Glomerular visceral epithelial cell (primary cell): ENCODE data around the gene CTNNBL1.
A peak's percentile ranks its signal among the peaks of the same experiment; 100 is the strongest.
"Not testable (repeated sequence)": the region's sequence is repeated elsewhere in the genome, so short reads cannot be mapped to it uniquely, and the experiment has no call there.

Source experiments
- DNase-seq: peaks from one replicate; pipeline ENCODE4 v3.0.0-alpha.2; 2016; ENCODE audit errors: extremely low spot score

The CTNNBL1 gene, protein sequence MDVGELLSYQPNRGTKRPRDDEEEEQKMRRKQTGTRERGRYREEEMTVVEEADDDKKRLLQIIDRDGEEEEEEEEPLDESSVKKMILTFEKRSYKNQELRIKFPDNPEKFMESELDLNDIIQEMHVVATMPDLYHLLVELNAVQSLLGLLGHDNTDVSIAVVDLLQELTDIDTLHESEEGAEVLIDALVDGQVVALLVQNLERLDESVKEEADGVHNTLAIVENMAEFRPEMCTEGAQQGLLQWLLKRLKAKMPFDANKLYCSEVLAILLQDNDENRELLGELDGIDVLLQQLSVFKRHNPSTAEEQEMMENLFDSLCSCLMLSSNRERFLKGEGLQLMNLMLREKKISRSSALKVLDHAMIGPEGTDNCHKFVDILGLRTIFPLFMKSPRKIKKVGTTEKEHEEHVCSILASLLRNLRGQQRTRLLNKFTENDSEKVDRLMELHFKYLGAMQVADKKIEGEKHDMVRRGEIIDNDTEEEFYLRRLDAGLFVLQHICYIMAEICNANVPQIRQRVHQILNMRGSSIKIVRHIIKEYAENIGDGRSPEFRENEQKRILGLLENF

DNA sequence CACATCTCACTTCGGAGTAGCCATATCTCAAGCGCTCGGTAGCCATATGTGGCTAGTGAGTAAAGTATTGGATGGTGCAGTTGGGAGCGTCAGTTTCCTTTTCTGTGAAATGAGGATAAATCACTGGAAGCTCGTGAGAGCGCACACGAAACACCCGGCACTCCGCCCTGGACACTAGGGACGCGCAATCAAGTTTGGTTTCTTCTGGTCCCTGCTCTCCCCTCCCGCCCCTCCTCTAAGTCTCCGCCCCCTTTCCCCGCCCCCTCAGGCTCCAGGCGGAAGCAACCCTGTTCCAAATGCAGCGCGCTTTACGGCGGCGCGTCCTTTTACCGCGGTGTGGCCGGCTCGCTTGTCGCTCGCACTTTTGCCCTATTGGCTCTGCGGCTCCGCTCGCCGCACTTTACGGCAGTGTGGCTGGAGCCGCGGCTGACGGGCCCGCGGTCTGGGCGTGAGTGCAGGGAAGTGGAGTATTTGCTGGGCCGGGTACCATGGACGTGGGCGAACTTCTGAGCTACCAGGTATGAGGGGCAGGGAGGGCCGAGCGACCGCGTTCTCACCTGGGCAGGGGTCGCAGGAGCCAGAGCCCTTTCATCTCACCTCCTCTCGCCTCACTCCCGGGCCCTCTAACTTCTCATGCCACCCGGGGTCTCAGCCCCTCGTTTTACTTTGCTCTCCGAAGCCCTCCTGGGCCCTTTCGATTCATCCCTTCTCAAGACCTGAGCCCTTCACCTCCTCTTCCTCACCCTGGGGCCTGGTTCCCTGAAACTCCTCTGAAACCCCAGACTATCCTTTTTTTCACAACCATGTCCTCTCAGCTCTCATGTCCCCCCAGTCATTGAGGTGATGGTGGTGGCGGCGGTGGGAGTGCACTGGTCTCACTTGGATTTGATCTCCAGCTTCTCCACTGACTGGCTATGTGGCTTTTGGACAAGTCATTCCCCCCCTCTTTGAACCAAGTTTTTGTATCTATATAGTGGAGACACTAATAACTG, at the start of gene CTNNBL1:
Gene CTNNBL1, plus strand, starts transcription at position 396 of the 992 bp plus-strand sequence. Its CDS starts 93 bp downstream, at position 489.
- peak; percentile 99 for DNase-seq

DNA sequence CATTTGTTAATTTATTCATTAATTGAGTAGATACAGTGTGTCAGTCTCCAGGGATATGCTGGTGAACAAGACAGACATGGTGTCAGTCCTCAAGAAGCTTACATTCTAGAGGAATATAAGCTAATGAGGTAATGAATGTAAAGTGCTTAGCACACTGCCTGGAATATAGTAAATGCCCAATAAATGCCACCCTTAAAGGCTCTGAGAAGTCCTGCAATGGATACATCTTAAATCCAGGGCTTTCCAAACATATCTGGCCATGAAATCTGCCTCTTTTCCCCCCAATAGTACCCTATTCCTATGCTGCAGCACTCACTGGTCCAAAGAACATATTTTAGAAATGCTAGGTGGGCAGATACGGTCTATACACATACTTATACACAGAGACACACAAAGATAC, 49.2 kb upstream of the CTNNBL1 start:
- no peak for DNase-seq

DNA sequence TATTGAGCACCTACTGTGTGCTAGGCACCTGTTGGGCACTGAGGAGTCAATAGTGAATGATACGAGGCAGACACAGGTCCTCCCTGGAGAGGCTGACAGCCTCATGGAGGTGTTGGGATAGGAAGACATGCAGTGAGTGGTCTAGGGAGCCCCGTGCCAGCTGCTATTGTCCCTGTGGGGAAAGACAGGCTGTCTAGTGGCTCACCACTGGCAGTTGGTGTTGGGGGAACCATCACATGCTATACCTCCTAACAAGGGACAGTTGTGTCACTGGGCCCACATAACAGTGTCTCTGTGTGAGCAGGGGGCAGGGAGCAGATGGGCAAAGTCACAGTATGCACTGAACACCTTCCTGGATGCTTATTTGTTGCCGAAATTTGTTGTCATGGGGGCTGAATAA, 45.9 kb upstream of the CTNNBL1 start:
- no peak for DNase-seq

DNA sequence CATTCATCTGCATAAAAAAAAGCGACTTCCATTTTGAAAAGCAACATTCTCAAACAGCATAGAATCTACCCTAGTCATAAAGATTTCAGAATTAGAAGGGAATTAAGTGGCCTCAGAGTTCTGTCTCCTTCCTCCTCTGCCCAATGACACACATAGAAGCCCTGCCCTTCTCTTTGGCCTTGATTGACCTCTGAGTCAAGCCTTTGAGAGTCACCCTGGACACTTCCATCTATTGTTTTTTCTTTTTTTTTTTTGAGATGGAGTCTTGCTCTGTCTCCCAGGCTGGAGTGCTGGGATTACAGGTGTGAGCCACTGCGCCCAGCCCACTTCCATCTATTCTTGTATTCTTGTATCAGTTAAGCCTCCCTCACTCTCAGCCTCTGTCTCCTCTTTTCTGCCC, 44.8 kb upstream of the CTNNBL1 start:
- no peak for DNase-seq

DNA sequence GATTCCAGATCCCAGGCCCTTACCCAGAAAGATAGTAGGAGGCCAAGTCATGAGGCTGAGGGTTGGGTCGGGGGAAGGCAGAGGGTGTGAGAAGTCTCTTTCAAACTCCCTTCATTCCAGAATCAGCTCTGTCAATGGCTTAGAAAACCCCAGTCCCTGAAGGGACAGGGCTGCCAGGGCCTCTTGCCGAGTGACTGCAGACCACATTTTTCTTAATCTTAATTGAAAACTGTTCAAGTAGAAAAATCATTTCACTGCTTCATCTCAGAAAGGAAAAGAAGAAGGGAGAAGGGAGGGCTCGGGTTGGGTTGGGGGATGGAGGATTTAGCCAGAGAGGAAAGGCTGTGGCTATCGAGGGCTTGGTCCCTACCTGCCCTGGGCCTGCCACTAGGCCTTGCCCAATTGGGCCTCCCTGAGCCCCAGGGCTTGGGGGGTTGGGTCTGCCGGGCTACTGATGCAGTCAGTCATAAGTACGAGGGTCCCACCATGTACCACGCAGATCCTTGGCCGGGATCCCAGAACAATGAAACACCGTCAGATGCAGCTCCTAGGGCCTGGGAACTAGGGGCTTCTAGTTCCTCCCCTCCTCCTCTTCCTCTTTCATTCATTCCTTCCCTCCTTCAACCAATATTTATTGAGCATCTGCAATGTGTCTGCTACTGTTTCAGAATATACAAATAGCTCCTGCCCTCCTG, 44.0 kb upstream of the CTNNBL1 start:
- no peak for DNase-seq

DNA sequence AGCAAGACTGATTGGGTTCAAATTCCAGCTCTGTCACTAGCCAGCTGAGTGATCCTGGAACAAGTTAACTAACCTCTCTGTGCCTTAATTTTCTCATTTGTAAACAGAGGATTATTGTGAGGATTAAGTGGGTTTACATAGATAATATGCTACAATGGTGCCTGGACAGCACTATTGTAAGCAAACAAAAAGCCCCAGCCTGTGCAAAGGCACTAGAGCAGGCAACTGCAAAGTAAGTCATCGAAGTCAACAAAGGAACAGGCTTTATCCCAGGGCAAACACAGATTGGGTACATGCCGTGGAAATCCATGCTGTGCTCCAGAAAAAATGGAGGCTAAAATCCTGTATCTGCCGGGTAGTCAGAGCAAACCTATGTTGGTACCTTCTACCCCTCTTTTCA, 43.2 kb upstream of the CTNNBL1 start:
- no peak for DNase-seq

DNA sequence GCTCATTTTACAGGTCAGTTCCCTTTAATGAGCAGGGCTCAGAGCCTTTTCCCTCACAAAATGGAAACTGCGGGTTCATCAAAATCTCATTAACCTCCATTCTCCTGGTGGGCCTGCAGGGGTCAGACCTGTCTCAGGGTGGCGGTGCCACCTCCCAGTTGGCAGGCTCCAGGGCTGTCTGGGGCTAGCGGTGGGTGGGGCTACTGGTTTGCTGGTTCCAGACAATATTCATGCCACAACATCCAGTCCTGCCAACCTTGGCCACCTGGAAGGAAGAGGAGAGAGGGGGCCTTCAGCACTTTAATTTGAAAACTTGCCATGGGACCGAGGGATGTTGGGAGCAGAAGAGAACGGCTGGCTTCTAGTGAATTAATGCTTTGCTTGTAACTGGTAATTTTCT, 41.9 kb upstream of the CTNNBL1 start:
- DNase-seq = peak; percentile 33

DNA sequence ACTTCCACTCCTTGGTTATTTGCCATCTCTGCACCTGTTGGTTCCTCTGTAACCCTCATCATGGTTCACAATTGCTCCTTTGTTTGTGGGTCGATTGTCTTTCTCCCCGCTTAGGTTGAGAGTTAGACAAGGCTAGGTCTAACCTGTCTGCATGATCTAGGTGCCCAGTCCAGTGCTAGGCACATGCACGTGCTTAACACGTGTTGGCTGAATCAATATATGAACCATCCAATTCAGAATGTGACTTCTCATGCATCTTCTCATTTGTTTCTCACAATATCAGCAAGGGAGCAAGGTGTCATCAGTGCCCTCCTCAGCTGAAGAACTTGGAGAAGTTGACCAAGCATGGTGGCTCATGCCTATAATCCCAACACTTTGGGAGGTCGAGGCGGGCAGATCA, 36.9 kb upstream of the CTNNBL1 start:
- DNase-seq = no peak

DNA sequence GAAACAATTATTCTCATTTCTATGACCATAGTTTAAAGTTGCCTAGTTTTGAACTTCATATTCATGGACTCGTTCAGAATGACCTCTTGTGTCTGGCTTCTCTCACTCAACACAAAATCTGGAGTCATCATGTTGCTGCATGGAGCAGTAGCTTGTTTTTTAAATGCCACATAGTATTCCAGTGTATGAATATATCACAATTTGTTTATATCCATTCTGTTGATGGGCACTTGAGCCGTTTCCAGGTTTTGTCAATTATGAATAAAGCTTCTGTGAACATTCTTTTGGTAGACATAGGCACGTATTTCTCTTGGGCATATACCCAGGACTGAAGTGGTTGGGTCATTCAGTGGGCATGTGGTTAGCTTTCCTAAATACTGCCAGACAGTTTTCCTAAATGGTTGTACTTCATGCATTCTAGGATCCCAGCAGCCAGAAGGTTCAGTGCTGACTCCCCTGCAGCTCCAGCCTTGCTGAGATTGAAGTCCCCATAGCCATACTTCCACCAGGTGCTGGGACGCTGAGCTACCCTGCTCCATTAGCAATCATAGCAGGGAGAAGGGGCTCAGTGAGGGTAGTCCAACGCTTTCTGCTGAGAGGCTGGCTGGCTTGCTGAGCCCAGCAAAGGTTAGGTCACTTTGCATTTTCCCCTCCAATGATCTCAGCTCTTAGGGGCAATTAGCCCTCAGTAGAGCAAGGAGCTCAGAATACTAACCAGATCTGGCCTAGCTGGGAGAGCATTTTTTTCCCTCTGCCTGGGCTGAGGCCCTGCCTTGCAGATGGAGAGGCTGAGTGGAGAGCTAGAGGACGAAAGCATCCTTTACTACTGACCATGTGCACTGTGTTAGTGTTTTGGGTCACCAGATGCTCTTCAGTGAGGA, 35.7 kb upstream of the CTNNBL1 start:
- DNase-seq = no peak

DNA sequence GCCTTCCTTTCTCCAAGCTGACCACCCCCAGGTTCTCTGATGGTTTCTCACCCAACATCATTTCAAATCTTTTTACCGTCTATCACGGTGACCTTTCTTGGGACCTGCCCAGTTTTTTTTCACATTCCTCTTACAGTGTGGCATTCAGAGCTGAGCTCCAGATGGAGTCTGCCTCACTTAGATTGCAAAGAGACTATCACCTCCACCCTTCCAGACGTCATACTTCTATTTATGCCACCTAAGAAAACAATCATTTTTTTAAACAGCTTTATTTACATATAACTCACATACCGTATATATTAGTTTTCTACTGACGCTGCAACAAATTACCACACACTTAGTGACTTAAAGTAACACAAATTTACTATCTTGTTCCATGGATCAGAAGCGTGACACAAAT, 32.3 kb upstream of the CTNNBL1 start:
- DNase-seq = no peak

DNA sequence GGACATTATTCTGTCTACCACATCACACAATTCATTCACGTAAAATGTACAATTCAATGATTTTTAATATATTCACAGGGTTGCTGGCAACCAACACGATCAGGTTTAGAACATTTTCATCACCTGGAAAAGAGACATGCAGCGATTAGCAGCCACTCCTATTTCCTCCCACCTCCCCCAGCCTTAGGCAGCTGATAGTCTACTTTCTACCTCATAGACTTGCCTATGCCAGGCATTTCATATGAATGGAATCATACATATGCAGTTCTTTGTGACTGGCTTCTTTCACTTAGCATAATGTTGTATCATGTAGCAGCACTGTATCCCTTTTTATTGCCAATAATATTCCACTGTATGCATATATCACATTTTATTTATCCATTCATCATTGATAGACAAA, 31.5 kb upstream of the CTNNBL1 start:
- no peak for DNase-seq

DNA sequence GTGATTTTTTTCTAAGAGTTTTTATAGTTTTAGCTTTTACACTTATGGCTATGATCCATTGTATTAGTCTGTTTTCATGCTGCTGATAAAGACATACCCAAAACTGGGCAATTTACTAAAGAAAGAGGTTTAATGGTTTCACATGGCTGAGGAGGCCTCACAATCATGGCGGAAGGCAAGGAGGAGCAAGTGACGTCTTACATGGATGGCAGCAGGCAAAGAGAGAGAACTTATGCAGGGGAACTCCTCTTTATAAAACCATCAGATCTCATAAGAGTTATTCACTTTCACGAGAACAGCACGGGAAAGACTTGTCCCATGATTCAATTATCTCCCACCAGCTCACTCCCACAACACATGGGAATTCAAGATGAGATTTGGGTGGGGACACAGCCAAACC, 29.2 kb upstream of the CTNNBL1 start:
- not testable (repeated sequence) for DNase-seq

DNA sequence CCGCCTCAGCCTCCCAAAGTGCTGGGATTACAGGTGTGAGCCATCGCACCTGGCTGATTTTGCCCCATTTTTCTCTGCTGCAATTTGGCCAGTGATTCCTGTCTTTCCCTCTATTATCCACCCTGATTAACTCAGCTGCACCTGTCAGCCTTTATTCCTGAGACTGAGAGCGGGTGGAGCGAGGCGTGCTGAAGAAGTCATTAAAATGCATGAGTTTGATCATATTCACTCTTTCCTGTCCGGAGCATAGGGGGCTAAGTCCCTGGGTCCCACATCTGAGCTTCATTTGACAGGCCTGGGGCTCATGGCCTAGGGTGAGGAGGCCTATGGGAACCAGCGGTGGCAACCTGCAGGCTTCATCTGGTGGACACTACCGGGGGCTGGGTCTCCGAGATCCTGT, 25.7 kb upstream of the CTNNBL1 start:
- no peak for DNase-seq

DNA sequence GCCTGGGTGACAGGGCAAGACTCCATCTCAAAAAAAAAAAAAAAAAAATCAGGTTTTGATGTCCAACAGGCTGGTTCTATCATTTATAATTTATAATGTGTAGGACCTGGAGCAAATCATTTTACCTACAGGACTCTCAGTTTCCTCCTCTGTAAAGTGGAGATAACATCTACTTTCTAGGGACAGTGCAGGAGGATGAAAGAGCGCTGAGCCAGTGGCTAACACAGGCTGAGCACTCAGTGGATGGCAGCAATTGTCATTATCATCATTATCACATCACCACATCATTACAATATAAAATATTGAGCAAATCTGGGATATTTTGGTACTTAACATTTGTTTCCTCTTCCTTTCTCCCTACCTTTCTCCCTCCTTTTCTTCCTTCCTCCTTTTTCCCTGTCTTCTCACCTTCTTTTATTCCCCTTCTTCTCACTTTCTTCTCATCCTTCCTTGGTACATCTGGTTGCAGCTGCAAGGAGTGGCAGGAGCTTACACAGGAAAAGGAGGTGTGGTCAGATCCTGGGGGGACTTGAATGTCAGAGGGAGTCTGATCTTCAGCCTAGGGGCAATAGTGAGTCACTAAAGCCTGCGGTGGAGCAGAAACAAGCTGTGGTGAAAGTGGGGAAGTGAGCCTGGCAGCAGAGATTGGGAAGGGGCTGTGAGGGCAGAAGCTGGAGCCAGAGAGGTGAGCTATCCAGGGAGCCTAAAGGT, 24.6 kb upstream of the CTNNBL1 start:
- DNase-seq = peak; percentile 36

DNA sequence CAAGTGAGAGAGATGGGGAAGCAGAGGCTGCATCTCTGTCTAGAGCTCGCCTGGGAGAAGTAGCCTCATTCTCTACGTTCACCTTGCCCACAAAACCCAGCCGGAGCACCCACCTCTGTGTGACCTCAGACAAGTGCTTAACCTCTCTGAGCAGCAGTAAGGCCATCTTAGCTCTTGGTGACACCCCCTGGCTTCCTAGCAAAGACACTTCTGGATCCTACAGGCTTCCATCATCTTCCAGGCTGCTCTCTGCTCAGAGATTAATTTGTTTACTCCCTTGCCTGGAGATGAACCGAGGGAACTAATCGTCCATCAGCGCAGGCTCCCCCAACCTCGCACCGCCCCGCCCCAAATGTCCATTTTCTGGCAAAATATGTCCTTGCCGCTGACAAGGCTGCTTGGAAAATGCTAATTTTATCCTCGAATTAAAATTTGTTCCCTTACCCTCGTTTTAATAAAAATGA, 24.0 kb upstream of the CTNNBL1 start:
- DNase-seq = no peak

DNA sequence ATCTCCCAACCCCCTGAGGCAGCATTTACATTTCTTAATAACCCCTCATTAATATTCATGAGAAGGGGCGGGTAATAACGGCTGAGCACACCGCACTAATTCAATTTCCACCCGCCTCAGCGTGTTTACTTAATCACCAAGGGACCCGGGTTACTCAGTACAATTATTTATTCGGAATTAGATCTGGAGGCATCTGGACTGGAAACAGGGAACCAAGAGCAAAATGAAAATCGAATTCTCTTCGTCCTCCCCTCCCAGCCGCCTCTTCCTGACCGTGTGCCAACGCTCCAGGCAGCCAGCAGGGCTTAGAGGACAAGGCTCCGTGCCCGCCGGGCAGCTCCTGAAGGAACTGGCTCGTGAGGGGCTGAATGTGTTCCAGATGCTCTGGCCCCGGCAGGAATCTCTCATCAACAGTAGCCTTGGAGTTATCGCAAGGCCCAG, 23.5 kb upstream of the CTNNBL1 start:
- no peak for DNase-seq

DNA sequence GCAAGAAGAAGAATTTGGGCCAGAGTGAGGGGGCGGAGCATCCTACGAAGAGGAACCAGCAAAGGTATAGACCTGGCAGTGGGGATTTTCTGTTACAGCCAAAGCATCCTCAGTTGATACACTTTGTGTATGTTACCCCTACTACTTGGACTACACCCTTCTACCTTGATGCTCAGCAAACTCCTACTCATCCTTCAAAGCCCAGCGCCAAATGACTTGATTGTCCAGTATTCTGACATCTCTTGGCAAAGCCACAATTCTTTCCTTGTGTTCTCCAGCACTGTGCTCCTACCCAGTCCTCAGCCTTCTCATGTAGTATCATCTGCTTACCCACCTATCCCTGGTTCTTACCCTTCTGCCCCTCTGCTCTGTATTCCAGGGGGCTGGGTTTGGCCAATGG, 21.7 kb upstream of the CTNNBL1 start:
- DNase-seq = no peak

DNA sequence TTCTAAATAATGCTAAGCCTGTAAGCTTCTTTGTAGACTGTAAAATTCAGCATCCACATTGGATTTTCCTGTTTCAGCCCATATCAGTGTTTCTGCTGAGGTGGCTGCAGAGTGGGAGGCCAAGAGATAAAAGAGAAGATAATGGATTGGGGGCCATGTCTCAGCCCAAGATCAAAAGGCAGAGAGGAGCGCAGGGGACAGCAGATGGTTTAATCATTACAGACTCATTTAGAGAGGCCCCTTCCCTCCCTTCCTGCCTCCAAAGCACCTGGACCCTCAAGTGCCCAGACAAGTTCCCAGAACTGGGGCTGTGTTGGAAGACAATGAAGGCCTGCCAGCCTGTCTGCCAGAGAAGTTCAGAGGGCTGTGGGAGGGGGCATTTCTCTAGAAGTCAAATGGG, 20.4 kb upstream of the CTNNBL1 start:
- no peak for DNase-seq

DNA sequence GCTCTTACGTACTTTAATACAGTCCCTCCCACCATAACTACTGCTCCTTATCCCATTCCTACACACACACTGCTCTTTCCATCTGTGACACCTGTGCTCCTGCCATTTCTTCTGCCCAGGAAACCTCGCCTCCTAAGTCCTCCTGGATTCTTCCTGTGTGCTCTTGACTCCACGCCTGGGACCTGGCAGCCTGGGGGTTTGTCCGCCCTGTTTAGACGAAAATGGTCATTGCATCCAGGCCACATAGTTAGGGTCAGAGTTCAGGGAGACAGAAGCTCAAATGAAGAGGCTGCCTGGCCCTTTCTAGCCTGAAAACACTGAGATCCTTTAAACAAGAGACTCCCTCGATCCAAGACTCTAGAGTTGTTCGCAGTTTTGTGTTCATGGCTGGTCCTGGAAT, 17.4 kb upstream of the CTNNBL1 start:
- DNase-seq = no peak
